ENCODE results near the gene BANP. TPM values are rescaled to one million over a fixed set of nuclear protein-coding genes. Genes with fewer than 3 reads are reported as not detected.
"Not testable (repeated sequence)": the region's sequence is repeated elsewhere in the genome, so short reads cannot be mapped to it uniquely, and the experiment has no call there.

The BANP gene
- total RNA-seq, 1 experiment from 2014 or later = 18.9 TPM

GRCh38 chr16:87963400-87963799, 12.2 kb downstream of the BANP start:
- DNase-seq (ENCODE audit: extremely low read depth, low read depth) = peak; percentile 54

- no peak for DNase-seq (ENCODE audit: extremely low read depth, low read depth)
These were observed 12.9 kb downstream of the BANP start for GRCh38 chr16:87964049-87964659.

- no peak for DNase-seq (ENCODE audit: extremely low read depth, low read depth)
These were observed 14.2 kb downstream of the BANP start for GRCh38 chr16:87965417-87965816.

GRCh38 chr16:87966064-87966645, 14.9 kb downstream of the BANP start:
- no peak for DNase-seq (ENCODE audit: extremely low read depth, low read depth)

GRCh38 chr16:87966685-87967185, 15.5 kb downstream of the BANP start:
- DNase-seq (ENCODE audit: extremely low read depth, low read depth) = no peak

GRCh38 chr16:87968541-87968940, 17.3 kb downstream of the BANP start:
- no peak for DNase-seq (ENCODE audit: extremely low read depth, low read depth)

- no peak for DNase-seq (ENCODE audit: extremely low read depth, low read depth)
These were observed 19.0 kb downstream of the BANP start for GRCh38 chr16:87970186-87970585.

- no peak for DNase-seq (ENCODE audit: extremely low read depth, low read depth)
These were observed 20.7 kb downstream of the BANP start for GRCh38 chr16:87971933-87972332.

- DNase-seq (ENCODE audit: extremely low read depth, low read depth) = no peak
These were observed 22.5 kb downstream of the BANP start for GRCh38 chr16:87973717-87974116.

GRCh38 chr16:87974178-87974577, 22.9 kb downstream of the BANP start:
- DNase-seq (ENCODE audit: extremely low read depth, low read depth) = no peak

GRCh38 chr16:87976665-87977064, 25.4 kb downstream of the BANP start:
- DNase-seq (ENCODE audit: extremely low read depth, low read depth) = no peak

GRCh38 chr16:87978127-87978526, 26.9 kb downstream of the BANP start:
- no peak for DNase-seq (ENCODE audit: extremely low read depth, low read depth)

- DNase-seq (ENCODE audit: extremely low read depth, low read depth) = no peak
These were observed 28.1 kb downstream of the BANP start for GRCh38 chr16:87979352-87979751.

GRCh38 chr16:87979911-87980630, 28.8 kb downstream of the BANP start:
- not testable (repeated sequence) for DNase-seq (ENCODE audit: extremely low read depth, low read depth)

GRCh38 chr16:87981376-87981775, 30.1 kb downstream of the BANP start:
- DNase-seq (ENCODE audit: extremely low read depth, low read depth) = not testable (repeated sequence)

GRCh38 chr16:87982581-87983041, 31.4 kb downstream of the BANP start:
- DNase-seq (ENCODE audit: extremely low read depth, low read depth) = no peak

GRCh38 chr16:87983072-87983736, 32.0 kb downstream of the BANP start:
- not testable (repeated sequence) for DNase-seq (ENCODE audit: extremely low read depth, low read depth)

- not testable (repeated sequence) for DNase-seq (ENCODE audit: extremely low read depth, low read depth)
These were observed 32.5 kb downstream of the BANP start for GRCh38 chr16:87983737-87984097.

GRCh38 chr16:87984180-87984579, 32.9 kb downstream of the BANP start:
- DNase-seq (ENCODE audit: extremely low read depth, low read depth) = not testable (repeated sequence)

- DNase-seq (ENCODE audit: extremely low read depth, low read depth) = no peak
These were observed 33.5 kb downstream of the BANP start for GRCh38 chr16:87984632-87985267.

- DNase-seq (ENCODE audit: extremely low read depth, low read depth) = not testable (repeated sequence)
These were observed 34.3 kb downstream of the BANP start for GRCh38 chr16:87985493-87985892.

Data from NCI-H460 (cell line).